Right lobe of liver (tissue), 6 donors: ENCODE measurements around the gene CHST8. TPM values are rescaled to one million over a fixed set of nuclear protein-coding genes. Genes with fewer than 3 reads are reported as not detected.

Experiments used
- ATAC-seq, 4 donors: fragments of 200-7000 bp; cut with Tn5 transposase; one replicate each; pipeline ENCODE4 v1.9.1; 2020; ENCODE audit warnings: mild to moderate bottlenecking in 4 of 4, moderate library complexity in 4 of 4
- DNase-seq, 3 donors: peaks; one replicate each; pipeline ENCODE4 v3.0.0-alpha.2; 2020
- H3K27ac ChIP-seq, 3 donors: fragments of 200-600 bp; one replicate each; pipeline ENCODE4 v1.8.0; 2022
- H3K27me3 ChIP-seq, 2 donors: fragments of 200-600 bp; one replicate each; pipeline ENCODE4 v1.8.0; 2022
- H3K36me3 ChIP-seq, 4 donors: fragments of 200-600 bp; sonication (generic) in 1 of 4; one replicate each; pipeline versions ENCODE4 v1.5.1 to v1.8.0; 2017 to 2022; ENCODE audit warnings: control low read depth in 1 of 4
- H3K4me1 ChIP-seq, 4 donors: fragments of 200-600 bp; sonication (generic) in 1 of 4; one replicate each; pipeline versions ENCODE4 v1.5.1 to v1.8.0; 2017 to 2022; ENCODE audit warnings: control low read depth in 1 of 4
- H3K4me3 ChIP-seq, 3 donors: fragments of 200-600 bp; one replicate each; pipeline ENCODE4 v1.8.0; 2022
- H3K9me3 ChIP-seq, 4 donors: fragments of 200-600 bp; sonication (generic) in 1 of 4; one replicate each; pipeline versions ENCODE4 v1.5.1 to v1.8.0; 2017 to 2022; ENCODE audit warnings: control low read depth in 1 of 4
- POLR2A ChIP-seq: fragments of 450-650 bp; IDR thresholded peaks from one replicate; pipeline ENCODE4 v1.6.1; 2017; ENCODE audit warnings: antibody characterized with exemption, mild to moderate bottlenecking
- WGBS: methylation state at CpG from one replicate; pipeline ENCODE4 v1.1.6; 2018; ENCODE audit warnings: low coverage, low lambda C conversion rate; ENCODE audit not compliant: insufficient coverage; ENCODE audit errors: missing lambda C conversion rate; 5-methylcytosine and 5-hydroxymethylcytosine counted together
- intact Hi-C, 2 donors: fragments of 100-400 bp; cut with DNase I; formaldehyde crosslinking; loops; one replicate each; pipeline versions ENCODE4 v1.11.2 to v1.14.1; 2022
- total RNA-seq, 6 experiments: library from RNA; depleted of rRNA in 2 of 6; stranded (reverse); fragments of >200 nt in 2 of 6; fragmentation: NEBNext Ultra II Directional in 3 of 6; extraction: Animal tissue kit (Norgen Biotek cat#: 25700) in 3 of 6; gene quantifications; one replicate each; pipeline versions ENCODE4 v1.1.0 to v1.2.4, GENCODE V29; 2016 to 2023
- TF ChIP-seq, protein P1 (sequence below), 4 donors: fragments of 200-600 bp in 3 of 4; fragments of 450-650 bp in 1 of 4; IDR thresholded peaks; one replicate each; pipeline versions ENCODE4 v1.5.1 to v1.8.0; 2016 to 2022; ENCODE audit warnings: antibody characterized with exemption in 4 of 4, mild to moderate bottlenecking in 2 of 4
- donor health status: DM: no; HTN: yes; CAD: no.
- donor health status: DM: no; HTN: no; CAD: no.
- donor health status: DM: no; HTN: no; CAD: no.
- donor health status: DM: no; HTN: yes; CAD: no.
- donor health status: DM: no; HTN: yes; CAD: no.

The CHST8 gene
- total RNA-seq, 6 experiments from 2014 or later: 0.12 to 0.19 TPM; not detected in 4

DNA sequence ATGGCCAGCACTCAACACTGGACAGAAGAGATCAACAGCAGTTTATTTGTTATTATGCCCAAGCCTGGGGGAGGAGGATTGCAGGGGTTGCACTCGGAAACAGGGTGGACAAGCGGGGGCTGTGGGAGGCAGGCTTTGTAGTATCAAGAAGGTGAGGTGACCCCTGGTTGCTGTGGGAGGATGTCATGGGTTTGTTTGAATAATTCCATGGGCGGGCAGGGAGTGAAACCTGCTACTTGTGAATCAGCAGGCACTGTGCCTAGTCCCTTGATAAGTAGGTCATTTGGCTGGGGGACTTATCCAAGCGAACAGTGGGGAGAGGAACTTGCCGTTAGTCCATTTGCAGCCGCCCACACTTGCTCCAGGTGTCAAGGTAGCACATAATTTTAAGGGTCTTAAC lies 90.5 kb downstream of the CHST8 start:
- intact Hi-C loops: no loop called here
- Histone ChIP-seq H3K4me1 (no peaks in the 10 kb centered on the region), H3K27ac (no peak overlapping the region), H3K36me3 (no peaks in the 10 kb centered on the region), H3K27me3 (no peaks in the 10 kb centered on the region), H3K4me3 (no peak overlapping the region), H3K9me3 (no peaks in the 10 kb centered on the region)
- DNase-seq (no peak), ATAC-seq (no peak)
- no peak for TF ChIP-seq POLR2A
- TF ChIP-seq, protein P1, sequence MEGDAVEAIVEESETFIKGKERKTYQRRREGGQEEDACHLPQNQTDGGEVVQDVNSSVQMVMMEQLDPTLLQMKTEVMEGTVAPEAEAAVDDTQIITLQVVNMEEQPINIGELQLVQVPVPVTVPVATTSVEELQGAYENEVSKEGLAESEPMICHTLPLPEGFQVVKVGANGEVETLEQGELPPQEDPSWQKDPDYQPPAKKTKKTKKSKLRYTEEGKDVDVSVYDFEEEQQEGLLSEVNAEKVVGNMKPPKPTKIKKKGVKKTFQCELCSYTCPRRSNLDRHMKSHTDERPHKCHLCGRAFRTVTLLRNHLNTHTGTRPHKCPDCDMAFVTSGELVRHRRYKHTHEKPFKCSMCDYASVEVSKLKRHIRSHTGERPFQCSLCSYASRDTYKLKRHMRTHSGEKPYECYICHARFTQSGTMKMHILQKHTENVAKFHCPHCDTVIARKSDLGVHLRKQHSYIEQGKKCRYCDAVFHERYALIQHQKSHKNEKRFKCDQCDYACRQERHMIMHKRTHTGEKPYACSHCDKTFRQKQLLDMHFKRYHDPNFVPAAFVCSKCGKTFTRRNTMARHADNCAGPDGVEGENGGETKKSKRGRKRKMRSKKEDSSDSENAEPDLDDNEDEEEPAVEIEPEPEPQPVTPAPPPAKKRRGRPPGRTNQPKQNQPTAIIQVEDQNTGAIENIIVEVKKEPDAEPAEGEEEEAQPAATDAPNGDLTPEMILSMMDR (IDR thresholded peaks at IDR 0.05): no peak
- 44% methylated on average over 6 of the region's 6 CpGs for WGBS

DNA sequence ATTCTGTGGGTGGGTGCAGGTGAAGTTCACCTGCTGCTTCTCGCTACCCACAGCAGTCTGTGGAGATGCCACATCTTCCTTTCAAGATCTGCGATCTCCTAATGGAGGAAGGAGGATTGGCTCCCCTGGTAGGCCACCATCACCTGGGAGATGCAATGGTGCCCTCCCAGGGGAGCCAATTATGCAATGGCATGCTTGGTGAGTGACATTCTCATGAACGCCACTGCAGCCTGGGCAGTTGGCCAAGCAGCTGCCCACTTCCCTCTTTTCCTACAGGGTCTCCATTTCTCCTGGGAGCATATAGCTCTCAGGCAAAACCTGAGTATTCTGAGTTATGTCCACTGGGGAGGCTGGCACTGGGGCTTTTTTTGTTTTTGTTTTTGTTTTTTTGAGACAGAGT lies 91.4 kb downstream of the CHST8 start:
- no peak for DNase-seq
- H3K9me3 ChIP-seq: no peaks in the 10 kb centered on the region
- H3K4me3 ChIP-seq: no peak overlapping the region
- no peaks in the 10 kb centered on the region for H3K36me3 ChIP-seq
- no peak overlapping the region for H3K27ac ChIP-seq
- H3K4me1 ChIP-seq: no peaks in the 10 kb centered on the region
- TF ChIP-seq, protein P1 (IDR thresholded peaks at IDR 0.05): no peak
- no peak for TF ChIP-seq POLR2A
- intact Hi-C loops: no loop called here
- 29% methylated on average over 1 of the region's 3 CpGs for WGBS
- ATAC-seq: no peak
- no peaks in the 10 kb centered on the region for H3K27me3 ChIP-seq

DNA sequence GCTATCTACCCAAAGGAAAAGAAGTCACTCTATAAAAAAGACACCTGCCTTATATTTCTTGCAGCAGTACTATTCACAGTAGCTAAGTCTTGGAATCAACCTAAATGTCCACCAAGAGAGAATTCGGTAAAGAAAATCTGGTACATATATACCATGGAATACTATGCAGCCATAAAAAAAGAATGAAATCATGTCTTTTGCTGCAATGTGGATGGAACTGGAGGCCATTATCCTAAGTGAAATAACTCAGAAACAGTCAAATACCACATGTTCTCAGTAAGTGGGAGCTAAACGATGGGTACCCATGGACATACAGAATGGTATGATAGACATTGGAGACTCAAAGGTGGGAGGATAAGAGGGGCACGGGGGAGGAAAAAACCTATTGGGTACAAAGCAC lies 92.4 kb downstream of the CHST8 start:
- no peaks in the 10 kb centered on the region for H3K27me3 ChIP-seq
- no peaks in the 10 kb centered on the region for H3K36me3 ChIP-seq
- H3K4me3 ChIP-seq: no peak overlapping the region
- 58% methylated on average over 3 of the region's 3 CpGs for WGBS
- no peak for ATAC-seq
- H3K27ac ChIP-seq: no peak overlapping the region
- no peak for TF ChIP-seq POLR2A
- H3K4me1 ChIP-seq: no peaks in the 10 kb centered on the region
- no peak for DNase-seq
- intact Hi-C loops: no loop called here
- H3K9me3 ChIP-seq: no peaks in the 10 kb centered on the region

DNA sequence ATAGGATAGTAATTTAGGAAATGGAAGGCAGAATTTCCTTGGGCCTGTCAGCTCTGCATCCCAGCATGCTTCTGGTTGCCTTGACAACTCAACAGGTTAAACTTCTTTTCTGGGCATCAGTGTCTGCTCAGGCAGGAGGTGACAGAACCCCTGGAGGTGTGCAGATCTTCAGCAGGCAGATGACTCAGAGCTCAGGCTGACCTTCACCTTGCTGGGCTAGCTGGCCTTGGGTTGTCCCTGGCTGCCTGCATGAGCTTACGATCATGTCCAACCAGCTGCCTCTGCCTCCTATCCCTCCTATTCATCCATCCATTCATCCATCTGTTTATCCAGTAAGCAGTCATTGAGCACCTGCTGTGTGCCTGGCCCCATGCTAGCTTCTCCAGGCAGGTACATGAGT lies 93.7 kb downstream of the CHST8 start:
- no peak overlapping the region for H3K4me3 ChIP-seq
- no peak for TF ChIP-seq POLR2A
- TF ChIP-seq, protein P1 (IDR thresholded peaks at IDR 0.05): no peak
- no peaks in the 10 kb centered on the region for H3K36me3 ChIP-seq
- no peak for ATAC-seq
- no peak overlapping the region for H3K27ac ChIP-seq
- H3K9me3 ChIP-seq: no peaks in the 10 kb centered on the region
- DNase-seq: no peak
- H3K27me3 ChIP-seq: no peaks in the 10 kb centered on the region
- WGBS: 57% methylated on average over 1 of the region's 1 CpG
- no peaks in the 10 kb centered on the region for H3K4me1 ChIP-seq
- intact Hi-C loops: no loop called here

DNA sequence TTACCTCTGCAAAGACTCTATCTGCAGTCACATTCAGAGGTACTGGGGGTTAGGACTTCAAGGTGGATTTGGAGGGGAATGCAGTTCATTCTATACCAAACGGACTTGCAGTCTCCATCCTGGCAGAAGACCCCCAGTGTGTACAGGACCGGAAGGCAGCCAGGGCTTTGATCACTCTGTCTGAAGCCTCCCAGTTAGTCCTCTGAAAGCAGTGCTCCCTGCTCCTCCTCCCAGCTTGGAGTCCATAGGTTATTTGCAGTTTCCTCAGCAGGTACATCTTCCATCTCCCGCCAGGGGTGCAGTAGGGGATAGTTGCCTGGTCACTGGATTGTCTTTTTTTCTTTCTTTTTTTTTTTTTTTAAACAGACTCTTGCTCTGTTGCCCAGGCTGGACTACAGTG lies 96.1 kb downstream of the CHST8 start:
- no peaks in the 10 kb centered on the region for H3K4me1 ChIP-seq
- ATAC-seq: no peak
- TF ChIP-seq, protein P1 (IDR thresholded peaks at IDR 0.05): no peak
- no peak for TF ChIP-seq POLR2A
- no peak overlapping the region for H3K4me3 ChIP-seq
- H3K9me3 ChIP-seq: no peaks in the 10 kb centered on the region
- H3K36me3 ChIP-seq: no peaks in the 10 kb centered on the region
- DNase-seq: no peak
- intact Hi-C loops: no loop called here
- 0% methylated on average over 1 of the region's 3 CpGs for WGBS
- H3K27ac ChIP-seq: no peak overlapping the region
- no peaks in the 10 kb centered on the region for H3K27me3 ChIP-seq
